GM12864 (cell line): ENCODE measurements around the gene OBP2A.
"Not testable (repeated sequence)": the region's sequence is repeated elsewhere in the genome, so short reads cannot be mapped to it uniquely, and the experiment has no call there.

ENCODE experiments used
- DNase-seq: peaks from one replicate; pipeline ENCODE4 v3.0.0-alpha.2; 2011; ENCODE audit warnings: low read depth
- H3K4me3 ChIP-seq: 2 replicates; pipeline ENCODE4 v1.5.1; 2011; ENCODE audit warnings: mild to moderate bottlenecking, low read depth, low read length, control low read depth
- CTCF ChIP-seq: IDR thresholded peaks from 2 replicates; pipeline ENCODE4 v1.5.1; 2011; ENCODE audit warnings: low read depth, mild to moderate bottlenecking, moderate library complexity, low read length, control low read depth, inconsistent platforms; ENCODE audit errors: missing control alignments

The OBP2A gene

GRCh38 chr9:135545646-135546176, at the start of gene OBP2A:
Gene OBP2A (plus strand): TSS chr9:135546126. CDS start chr9:135546181, 55 bp downstream.
- not testable (repeated sequence) for DNase-seq

GRCh38 chr9:135498381-135499126, 47.4 kb upstream of the OBP2A start:
- no peak for TF ChIP-seq CTCF
- DNase-seq, result no peak

More at GRCh38 chr9:135545646-135546176, at the start of gene OBP2A:
- not testable (repeated sequence) for H3K4me3 ChIP-seq

GRCh38 chr9:135499326-135500070, 46.4 kb upstream of the OBP2A start:
- TF ChIP-seq CTCF, result no peak
- peak; percentile 46 for DNase-seq
- H3K4me3 ChIP-seq, result peak overlapping the region; percentile 81

More at GRCh38 chr9:135498381-135499126, 47.4 kb upstream of the OBP2A start:
- H3K4me3 ChIP-seq, result no peak overlapping the region

GRCh38 chr9:135500071-135500524, 45.8 kb upstream of the OBP2A start:
- TF ChIP-seq CTCF, result no peak
- no peak for DNase-seq

GRCh38 chr9:135500525-135501260, 45.2 kb upstream of the OBP2A start, which contains the start of gene MRPS2:
Gene MRPS2 (plus strand): TSS chr9:135500682. CDS start chr9:135500711, 29 bp downstream.
- H3K4me3 ChIP-seq, result peak within 1 kb of the TSS; percentile 81
- TF ChIP-seq CTCF, result peak; percentile 85
- DNase-seq, result peak; percentile 38

More at GRCh38 chr9:135500071-135500524, 45.8 kb upstream of the OBP2A start:
- H3K4me3 ChIP-seq, result peak overlapping the region; percentile 81

- no peak for TF ChIP-seq CTCF
- H3K4me3 ChIP-seq, result peak overlapping the region; percentile 81
- DNase-seq, result no peak
These were observed 44.4 kb upstream of the OBP2A start for GRCh38 chr9:135501261-135502167.
